HUES48 (cell line): ENCODE results near the gene LPCAT1.

Experiments
- H3K27ac ChIP-seq: one replicate; pipeline ENCODE4 v1.7.0; 2013; ENCODE audit warnings: low read depth, low read length, inconsistent platforms
- H3K27me3 ChIP-seq: 2 replicates; pipeline ENCODE4 v1.6.1; 2013; ENCODE audit warnings: mild to moderate bottlenecking, low read length; ENCODE audit not compliant: control insufficient read depth, insufficient read depth
- H3K36me3 ChIP-seq: 2 replicates; pipeline ENCODE4 v1.6.1; 2013; ENCODE audit warnings: low read length; ENCODE audit not compliant: control insufficient read depth, insufficient read depth
- H3K4me1 ChIP-seq: 2 replicates; pipeline ENCODE4 v1.6.1; 2013; ENCODE audit warnings: mild to moderate bottlenecking, low read length; ENCODE audit not compliant: control insufficient read depth, insufficient read depth
- H3K4me3 ChIP-seq: 2 replicates; pipeline ENCODE4 v1.5.1; 2013; ENCODE audit warnings: mild to moderate bottlenecking, low read depth, low read length
- H3K9ac ChIP-seq: 2 replicates; pipeline ENCODE4 v1.6.1; 2013; ENCODE audit warnings: mild to moderate bottlenecking, low read depth, low read length, moderate library complexity
- H3K9me3 ChIP-seq: 2 replicates; pipeline ENCODE4 v1.6.1; 2013; ENCODE audit warnings: low read length; ENCODE audit not compliant: control insufficient read depth, insufficient read depth

LPCAT1 gene

GRCh38 chr5:1442222-1443145, 81.3 kb downstream of the LPCAT1 start:
- no peaks in the 10 kb centered on the region for H3K9me3 ChIP-seq
- peaks cover 66% of the 10 kb centered on the region for H3K27me3 ChIP-seq
- H3K27ac ChIP-seq: no peak overlapping the region
- H3K4me3 ChIP-seq: no peak overlapping the region
- no peaks in the 10 kb centered on the region for H3K36me3 ChIP-seq
- H3K9ac ChIP-seq: no peak overlapping the region
- no peaks in the 10 kb centered on the region for H3K4me1 ChIP-seq

GRCh38 chr5:1441166-1441865, 82.4 kb downstream of the LPCAT1 start:
- H3K4me3 ChIP-seq: no peak overlapping the region
- no peaks in the 10 kb centered on the region for H3K4me1 ChIP-seq
- H3K27me3 ChIP-seq: peaks cover 55% of the 10 kb centered on the region
- H3K9ac ChIP-seq: no peak overlapping the region
- no peaks in the 10 kb centered on the region for H3K9me3 ChIP-seq
- H3K36me3 ChIP-seq: no peaks in the 10 kb centered on the region
- no peak overlapping the region for H3K27ac ChIP-seq

GRCh38 chr5:1440098-1440493, 83.7 kb downstream of the LPCAT1 start:
- H3K27me3 ChIP-seq: peaks cover 43% of the 10 kb centered on the region
- H3K4me3 ChIP-seq: no peak overlapping the region
- no peaks in the 10 kb centered on the region for H3K4me1 ChIP-seq
- H3K27ac ChIP-seq: no peak overlapping the region
- no peaks in the 10 kb centered on the region for H3K9me3 ChIP-seq
- no peak overlapping the region for H3K9ac ChIP-seq
- no peaks in the 10 kb centered on the region for H3K36me3 ChIP-seq

- H3K27me3 ChIP-seq: peaks cover 38% of the 10 kb centered on the region
- no peak overlapping the region for H3K4me3 ChIP-seq
- H3K27ac ChIP-seq: no peak overlapping the region
These were observed 84.2 kb downstream of the LPCAT1 start for GRCh38 chr5:1439388-1440097.

GRCh38 chr5:1438871-1439270, 84.9 kb downstream of the LPCAT1 start:
- peaks cover 31% of the 10 kb centered on the region for H3K27me3 ChIP-seq
- H3K4me1 ChIP-seq: no peaks in the 10 kb centered on the region
- H3K4me3 ChIP-seq: no peak overlapping the region
- H3K9me3 ChIP-seq: peaks cover 4% of the 10 kb centered on the region; the same call in 1 of the 2 replicates
- H3K36me3 ChIP-seq: no peaks in the 10 kb centered on the region
- no peak overlapping the region for H3K9ac ChIP-seq
- no peak overlapping the region for H3K27ac ChIP-seq

More at GRCh38 chr5:1439388-1440097, 84.2 kb downstream of the LPCAT1 start:
- Histone ChIP-seq H3K36me3 (no peaks in the 10 kb centered on the region), H3K4me1 (no peaks in the 10 kb centered on the region), H3K9me3 (peaks cover 1% of the 10 kb centered on the region; the same call in 1 of the 2 replicates), H3K9ac (no peak overlapping the region)

- peaks cover 7% of the 10 kb centered on the region; the same call in 1 of the 2 replicates for H3K9me3 ChIP-seq
These were observed 85.7 kb downstream of the LPCAT1 start for GRCh38 chr5:1437876-1438559.

GRCh38 chr5:1437226-1437829, 86.4 kb downstream of the LPCAT1 start:
- no peak overlapping the region for H3K27ac ChIP-seq
- peaks cover 9% of the 10 kb centered on the region for H3K9me3 ChIP-seq
- H3K9ac ChIP-seq: no peak overlapping the region
- H3K4me3 ChIP-seq: no peak overlapping the region
- no peaks in the 10 kb centered on the region for H3K4me1 ChIP-seq
- peaks cover 15% of the 10 kb centered on the region for H3K27me3 ChIP-seq
- H3K36me3 ChIP-seq: no peaks in the 10 kb centered on the region

More at GRCh38 chr5:1437876-1438559, 85.7 kb downstream of the LPCAT1 start:
- H3K9ac ChIP-seq: no peak overlapping the region
- H3K36me3 ChIP-seq: no peaks in the 10 kb centered on the region
- H3K4me1 ChIP-seq: no peaks in the 10 kb centered on the region
- no peak overlapping the region for H3K27ac ChIP-seq
- no peak overlapping the region for H3K4me3 ChIP-seq
- H3K27me3 ChIP-seq: peaks cover 22% of the 10 kb centered on the region

- Histone ChIP-seq H3K9me3 (peaks cover 13% of the 10 kb centered on the region), H3K36me3 (no peaks in the 10 kb centered on the region), H3K9ac (no peak overlapping the region), H3K27me3 (peaks cover 9% of the 10 kb centered on the region), H3K27ac (no peak overlapping the region), H3K4me1 (no peaks in the 10 kb centered on the region), H3K4me3 (no peak overlapping the region)
These were observed 87.1 kb downstream of the LPCAT1 start for GRCh38 chr5:1436681-1437080.

- Histone ChIP-seq H3K9me3 (peaks cover 13% of the 10 kb centered on the region), H3K27ac (no peak overlapping the region), H3K36me3 (no peaks in the 10 kb centered on the region), H3K27me3 (peaks cover 3% of the 10 kb centered on the region), H3K9ac (no peak overlapping the region), H3K4me1 (no peaks in the 10 kb centered on the region), H3K4me3 (no peak overlapping the region)
These were observed 87.7 kb downstream of the LPCAT1 start for GRCh38 chr5:1436036-1436435.

- no peak overlapping the region for H3K4me3 ChIP-seq
- H3K9ac ChIP-seq: no peak overlapping the region
- H3K27me3 ChIP-seq: no peaks in the 10 kb centered on the region
- H3K36me3 ChIP-seq: no peaks in the 10 kb centered on the region
- no peaks in the 10 kb centered on the region for H3K4me1 ChIP-seq
- H3K9me3 ChIP-seq: peaks cover 13% of the 10 kb centered on the region
- no peak overlapping the region for H3K27ac ChIP-seq
These were observed 88.4 kb downstream of the LPCAT1 start for GRCh38 chr5:1435369-1435768.
